ENCODE data around the gene NOLC1.

NOLC1 gene

GRCh38 chr10:102122450-102122849 is 29.7 kb upstream of the NOLC1 start:
- DNase-seq, result no peak

- no peak for DNase-seq
Measured at GRCh38 chr10:102123223-102123622, 29.0 kb upstream of the NOLC1 start.

- no peak for DNase-seq
Measured at GRCh38 chr10:102131286-102132170, 20.7 kb upstream of the NOLC1 start.

- no peak for DNase-seq
Measured at GRCh38 chr10:102132193-102132562, 20.0 kb upstream of the NOLC1 start.

GRCh38 chr10:102132563-102133372 is 19.4 kb upstream of the NOLC1 start, which contains the start of gene PPRC1:
TSS of gene PPRC1 (plus strand) at chr10:102133040. CDS start at chr10:102133069, 29 bp downstream.
- peak; percentile 96 for DNase-seq

- peak; percentile 87 for DNase-seq
Measured at GRCh38 chr10:102133373-102134195, 18.6 kb upstream of the NOLC1 start.

GRCh38 chr10:102134416-102134815 is 17.8 kb upstream of the NOLC1 start:
- no peak for DNase-seq

GRCh38 chr10:102135956-102136526 is 16.1 kb upstream of the NOLC1 start:
- no peak for DNase-seq

- DNase-seq, result no peak
Measured at GRCh38 chr10:102139281-102140110, 12.7 kb upstream of the NOLC1 start.

GRCh38 chr10:102140218-102140617 is 12.0 kb upstream of the NOLC1 start:
- no peak for DNase-seq

- no peak for DNase-seq
Measured at GRCh38 chr10:102140913-102141540, 11.2 kb upstream of the NOLC1 start.

GRCh38 chr10:102141583-102142107 is 10.5 kb upstream of the NOLC1 start:
- no peak for DNase-seq

GRCh38 chr10:102146971-102147428 is 5.2 kb upstream of the NOLC1 start:
- DNase-seq, result no peak

GRCh38 chr10:102147561-102147960 is 4.6 kb upstream of the NOLC1 start:
- no peak for DNase-seq

GRCh38 chr10:102148275-102148674 is 3.9 kb upstream of the NOLC1 start:
- no peak for DNase-seq

GRCh38 chr10:102150970-102151773 is 1.0 kb upstream of the NOLC1 start:
- no peak for DNase-seq

GRCh38 chr10:102152545-102152890 is 329 bp downstream of the NOLC1 start:
- no peak for DNase-seq

- DNase-seq, result no peak
Measured at GRCh38 chr10:102153093-102153620, 968 bp downstream of the NOLC1 start.

- no peak for DNase-seq
Measured at GRCh38 chr10:102154466-102155116, 2.4 kb downstream of the NOLC1 start.

All from activated CD8-positive, alpha-beta memory T cell treated with anti-CD3 and anti-CD28 coated beads, Interleukin-2, amount 50 U/mL, for 48 hours (primary cell).